GM18526 (cell line): ENCODE data around the gene ZNF471.

Experiments
- POLR2A ChIP-seq: IDR thresholded peaks from 3 replicates; pipeline ENCODE4 v1.6.1; 2011; ENCODE audit not compliant: insufficient read length; ENCODE audit errors: extremely low read depth

ZNF471 gene

GRCh38 chr19:56562766-56563165, 55.1 kb downstream of the ZNF471 start:
- TF ChIP-seq POLR2A: no peak

- no peak for TF ChIP-seq POLR2A
Observed at GRCh38 chr19:56566904-56567273, 59.2 kb downstream of the ZNF471 start.

GRCh38 chr19:56567274-56568120, 59.8 kb downstream of the ZNF471 start, which contains the start of gene ZNF470:
TSS of gene ZNF470 (plus strand) at chr19:56567468. CDS start at chr19:56570312, 2,844 bp downstream.
- TF ChIP-seq POLR2A: peak; percentile 52

- no peak for TF ChIP-seq POLR2A
Observed at GRCh38 chr19:56572589-56572988, 64.9 kb downstream of the ZNF471 start.

GRCh38 chr19:56573914-56574313, 66.3 kb downstream of the ZNF471 start:
- no peak for TF ChIP-seq POLR2A

- TF ChIP-seq POLR2A: no peak
Observed at GRCh38 chr19:56577719-56578602, 70.3 kb downstream of the ZNF471 start.
